K562 (cell line): Measurements from ENCODE around the gene TFRC. TPM values are rescaled to one million over a fixed set of nuclear protein-coding genes. Genes with fewer than 3 reads are reported as not detected.

Experiments used
- ATAC-seq: fragments of 200-7000 bp; cut with Tn5 transposase; 3 replicates; pipeline ENCODE4 v1.9.1; 2020; ENCODE audit warnings: moderate library complexity
- BruUV-seq: library from RNA; stranded (reverse); fragments of 400-500 nt; replicated peaks from 2 replicates; lab custom pipeline; 2021; lab: Mats Ljungman, UMichigan
- CTCF ChIA-PET: fragments of 300-600 bp; formaldehyde crosslinking; extraction: SDS; loops from one replicate; lab custom pipeline; 2021; ENCODE audit warnings: low intra/inter-chr PET ratio; lab: Yijun Ruan, JAX
- POLR2A ChIA-PET: fragments of 300-600, 350-650 bp; sonication (Branson Sonifier 250); formaldehyde crosslinking; extraction: SDS; loops from one replicate; lab custom pipeline; 2021; ENCODE audit warnings: antibody characterized with exemption, inconsistent platforms; lab: Yijun Ruan, JAX
- DNase-seq, 4 experiments: peaks; one replicate each; pipeline versions ENCODE4 v3.0.0 to v3.0.0-alpha.2; 2011 to 2018; ENCODE audit warnings: low spot score in 3 of 4, mixed read lengths in 3 of 4; ENCODE audit errors: extremely low read depth in 1 of 4
- FAIRE-seq: peaks from 2 replicates; lab custom pipeline; 2011; peaks lifted over from hg19 to GRCh38; lab: Jason Lieb, UNC
- H2AFZ ChIP-seq: 2 replicates; pipeline ENCODE4 v1.6.0; 2011; ENCODE audit warnings: low read depth, low read length, control low read depth, inconsistent platforms
- H3K27ac ChIP-seq: fragments of 200-600 bp; 3 replicates; pipeline ENCODE4 v1.8.0; 2011; ENCODE audit warnings: low read depth, mild to moderate bottlenecking, control low read depth, inconsistent platforms, low read length, moderate library complexity, mixed read lengths; ENCODE audit errors: extremely low read depth
- H3K27me3 ChIP-seq, 2 experiments: fragments of 300-600 bp in 1 of 2; 2 replicates in 1 of 2; 3 replicates in 1 of 2; pipeline versions ENCODE4 v1.6.0 to v1.8.0; 2011; ENCODE audit warnings: inconsistent platforms in 2 of 2, low read length in 2 of 2, mild to moderate bottlenecking in 1 of 2, mixed read lengths in 1 of 2, moderate library complexity in 1 of 2; ENCODE audit not compliant: control insufficient read depth in 2 of 2, insufficient read depth in 2 of 2
- H3K36me3 ChIP-seq: fragments of 300-600 bp; 3 replicates; pipeline ENCODE4 v1.8.0; 2011; ENCODE audit warnings: mild to moderate bottlenecking, low read length, inconsistent platforms; ENCODE audit not compliant: control insufficient read depth, insufficient read depth
- H3K4me1 ChIP-seq, 2 experiments: fragments of 200-600 bp in 1 of 2; replicated peaks in 1 of 2; 2 replicates in 1 of 2; 3 replicates in 1 of 2; pipeline versions ENCODE4 v1.5.1 to v1.8.0; 2011; ENCODE audit warnings: inconsistent platforms in 2 of 2, low read length in 2 of 2, mild to moderate bottlenecking in 1 of 2, mixed read lengths in 1 of 2, moderate library complexity in 1 of 2; ENCODE audit not compliant: control insufficient read depth in 2 of 2, insufficient read depth in 2 of 2
- H3K4me2 ChIP-seq: 2 replicates; pipeline ENCODE4 v1.6.1; 2011; ENCODE audit warnings: low read length, control low read depth, inconsistent platforms, mixed read lengths; ENCODE audit not compliant: insufficient read depth
- H3K4me3 ChIP-seq: fragments of 200-600 bp; sonication (generic), shearing (Covaris generic); 2 replicates; pipeline ENCODE4 v1.5.1; 2016; ENCODE audit warnings: control low read depth, inconsistent platforms
- H3K79me2 ChIP-seq: fragments of 200-600 bp; 3 replicates; pipeline ENCODE4 v1.8.0; 2011; ENCODE audit warnings: low read length, inconsistent platforms; ENCODE audit not compliant: control insufficient read depth, insufficient read depth
- H3K9ac ChIP-seq, 2 experiments: 2 replicates each; pipeline versions ENCODE4 v1.6.0 to v1.6.1; 2011; ENCODE audit warnings: low read depth in 2 of 2, low read length in 2 of 2, control low read depth in 1 of 2, inconsistent platforms in 1 of 2, mild to moderate bottlenecking in 1 of 2, mixed read lengths in 1 of 2; ENCODE audit not compliant: insufficient read depth in 1 of 2
- H3K9me1 ChIP-seq: one replicate; pipeline ENCODE4 v1.6.0; 2011; ENCODE audit warnings: inconsistent platforms, mild to moderate bottlenecking, low read length, moderate library complexity; ENCODE audit not compliant: control insufficient read depth, insufficient read depth
- H3K9me3 ChIP-seq: replicated peaks from 2 replicates; pipeline ENCODE4 v1.5.1; 2011; ENCODE audit warnings: low read depth, low read length, inconsistent platforms; ENCODE audit not compliant: control insufficient read depth, insufficient read depth
- H4K20me1 ChIP-seq: replicated peaks from 2 replicates; pipeline ENCODE4 v1.6.1; 2011; ENCODE audit warnings: low read length, inconsistent platforms, mixed read lengths; ENCODE audit not compliant: control insufficient read depth, insufficient read depth
- ATF2 ChIP-seq: sonication (generic); formaldehyde crosslinking; IDR thresholded peaks from 2 replicates; pipeline ENCODE4 v1.8.1; 2022; ENCODE audit warnings: missing genetic modification reagents
- BCLAF1 ChIP-seq, 2 experiments: fragments of 450-650 bp in 1 of 2; IDR thresholded peaks; 2 replicates each; pipeline ENCODE4 v1.6.1; 2011 to 2017; ENCODE audit warnings: low read depth in 2 of 2, antibody characterized with exemption in 1 of 2, borderline replicate concordance in 1 of 2, low read length in 1 of 2, mild to moderate bottlenecking in 1 of 2, mixed read lengths in 1 of 2; ENCODE audit not compliant: control insufficient read depth in 1 of 2
- ELK1 ChIP-seq: sonication (generic); formaldehyde crosslinking; IDR thresholded peaks from 2 replicates; pipeline ENCODE4 v1.8.1; 2022; ENCODE audit warnings: missing genetic modification reagents
- ETS2 ChIP-seq: IDR thresholded peaks from 2 replicates; pipeline ENCODE4 v1.6.1; 2016; ENCODE audit warnings: borderline replicate concordance, missing genetic modification characterization, mild to moderate bottlenecking, moderate library complexity, missing compliant biosample characterization; ENCODE audit not compliant: poor library complexity, severe bottlenecking
- HIVEP1 ChIP-seq: fragments of 250-450 bp; sonication (Bioruptor Pico); IDR thresholded peaks from 2 replicates; pipeline ENCODE4 v1.4.0; 2020; ENCODE audit warnings: mild to moderate bottlenecking
- HMGN3 ChIP-seq: IDR thresholded peaks from 2 replicates; pipeline ENCODE4 v1.6.1; 2011; ENCODE audit warnings: borderline replicate concordance, low read depth, mild to moderate bottlenecking, mixed read lengths, low read length; ENCODE audit not compliant: insufficient read length; ENCODE audit errors: extremely low read depth
- KLF6 ChIP-seq: fragments of 250-450 bp; sonication (Bioruptor Pico); IDR thresholded peaks from 2 replicates; pipeline ENCODE4 v1.4.0; 2020; ENCODE audit warnings: mild to moderate bottlenecking, moderate library complexity, borderline replicate concordance
- POLR2AphosphoS5 ChIP-seq: IDR thresholded peaks from 2 replicates; pipeline ENCODE4 v1.6.1; 2011; ENCODE audit warnings: mild to moderate bottlenecking, low read depth, low read length, moderate library complexity; ENCODE audit not compliant: control insufficient read depth, insufficient read depth
- RFX7 ChIP-seq: fragments of 250-450 bp; sonication (Bioruptor Pico); IDR thresholded peaks from 2 replicates; pipeline ENCODE4 v1.5.1; 2021; ENCODE audit warnings: mild to moderate bottlenecking
- SAFB ChIP-seq: fragments of 200-400 bp; formaldehyde crosslinking; IDR thresholded peaks from 2 replicates; pipeline ENCODE4 v1.6.1; 2017; ENCODE audit warnings: low read depth, low read length, borderline replicate concordance
- SAFB2 ChIP-seq: fragments of 200-400 bp; formaldehyde crosslinking; IDR thresholded peaks from 2 replicates; pipeline ENCODE4 v1.6.1; 2018; ENCODE audit warnings: borderline replicate concordance, low read length, low read depth, moderate library complexity; ENCODE audit not compliant: severe bottlenecking
- ZFP36 ChIP-seq: fragments of 150-350 bp; IDR thresholded peaks from 2 replicates; pipeline ENCODE4 v1.6.1; 2018; ENCODE audit warnings: low read length, low read depth; ENCODE audit not compliant: partially characterized antibody
- ZNF282 ChIP-seq: sonication (generic); formaldehyde crosslinking; IDR thresholded peaks from 2 replicates; pipeline ENCODE4 v1.8.1; 2023; ENCODE audit warnings: missing genetic modification reagents
- ZNF311 ChIP-seq: fragments of 250-450 bp; sonication (Bioruptor Pico); IDR thresholded peaks from 2 replicates; pipeline ENCODE4 v1.4.0; 2020; ENCODE audit warnings: mild to moderate bottlenecking, moderate library complexity
- ZZZ3 ChIP-seq: fragments of 450-650 bp; IDR thresholded peaks from 2 replicates; pipeline ENCODE4 v1.6.1; 2016; ENCODE audit warnings: antibody characterized with exemption, mild to moderate bottlenecking, moderate library complexity
- WGBS: fragments of 100-300 bp; shearing (Covaris generic); methylation state at CpG from one replicate; pipeline ENCODE4 v1.1.6; 2016; ENCODE audit warnings: low coverage, mixed read lengths; ENCODE audit not compliant: insufficient coverage; ENCODE audit errors: missing lambda C conversion rate; 5-methylcytosine and 5-hydroxymethylcytosine counted together
- in situ Hi-C: fragments of 300-500 bp; cut with MboI; formaldehyde crosslinking; loops from 4 replicates; pipeline ENCODE4 v1.15.0; 2018; ENCODE audit warnings: inconsistent platforms, mixed read lengths
- intact Hi-C: fragments of 100-400 bp; cut with micrococcal nuclease; formaldehyde crosslinking; loops from 2 replicates; pipeline ENCODE4 v1.14.2; 2022
- polyA plus RNA-seq, 8 experiments: library from polyadenylated mRNA; depleted of rRNA in 4 of 8; stranded (reverse) in 5 of 8; unstranded in 3 of 8; fragments of >200 nt; fragmentation: Nextera tagmentation in 2 of 8; fragmentation: Illumina TruSeq in 1 of 8; extraction: Ambion mirVana in 2 of 8; extraction: Trizol in 1 of 8; gene quantifications; 2 replicates each; pipeline versions ENCODE4 v1.2.1 to v1.2.3, GENCODE V29; 2011 to 2014; ENCODE audit warnings: inconsistent platforms in 1 of 8, missing spikeins in 1 of 8
- total RNA-seq, 7 experiments: library from RNA; depleted of rRNA in 6 of 7; stranded (reverse); fragments of >200 nt in 6 of 7; fragmentation: Illumina TruSeq in 2 of 7; extraction: Trizol in 2 of 7; gene quantifications; 2 replicates each; pipeline versions ENCODE4 v1.2.1 to v1.2.3, GENCODE V29; 2011 to 2021; ENCODE audit warnings: low replicate concordance in 1 of 7

Gene TFRC
- total and polyA plus RNA-seq, 9 of the 15 experiments (the other 6 are each of a cell fraction or from before 2014, with no cell fraction given) = 149 to 679 (median 332) TPM

DNA sequence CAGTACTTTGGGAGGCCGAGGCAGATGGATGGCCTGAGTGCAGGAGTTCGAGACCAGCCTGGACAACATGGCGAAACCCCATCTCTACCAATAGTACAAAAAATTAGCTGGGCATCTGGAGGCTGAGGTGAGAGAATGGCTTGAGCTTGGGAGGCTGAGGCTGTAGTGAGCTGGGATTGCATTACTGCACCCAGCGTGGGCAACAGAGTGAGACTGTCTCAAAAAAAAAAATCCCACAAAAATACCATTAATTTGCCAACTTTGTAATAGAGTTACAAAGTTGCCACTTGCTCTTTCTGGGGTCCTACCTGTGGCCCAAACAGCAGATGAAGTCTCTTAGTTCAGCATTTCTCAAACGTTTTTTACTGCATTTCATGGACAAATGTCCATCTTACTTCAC is 6.0 kb upstream of the TFRC start:
- no peak for TF ChIP-seq ZZZ3
- no peak for TF ChIP-seq RFX7 (CRISPR knock-in tag)
- no peak for TF ChIP-seq HMGN3
- no peak for TF ChIP-seq ZFP36
- TF ChIP-seq ATF2 (CRISPR knock-in tag) = no peak
- TF ChIP-seq ELK1 (CRISPR knock-in tag) = no peak
- TF ChIP-seq ETS2 = no peak
- no peak for TF ChIP-seq ZNF282 (CRISPR knock-in tag)
- TF ChIP-seq BCLAF1 (IDR thresholded peaks at IDR 0.05; ENCODE audit: borderline replicate concordance in 1 of 2, control insufficient read depth in 1 of 2, low read depth in 2 of 2, low read length in 1 of 2) = no peak
- no peak for TF ChIP-seq ZNF311 (CRISPR knock-in tag)
- TF ChIP-seq POLR2AphosphoS5 = no peak
- TF ChIP-seq HIVEP1 (CRISPR knock-in tag) = no peak
- TF ChIP-seq KLF6 = no peak
- TF ChIP-seq SAFB = no peak
- TF ChIP-seq SAFB2 = no peak
- Histone ChIP-seq H3K27ac (no peak overlapping the region), H3K4me3 (no peak overlapping the region), H3K9me3 (no peaks in the 10 kb centered on the region), H4K20me1 (no peaks in the 10 kb centered on the region), H3K9ac (no peak overlapping the region), H3K27me3 (no peaks in the 10 kb centered on the region), H2AFZ (0 out of 2 replicates have a peak overlapping the region, but pooled peaks have one; percentile 5), H3K4me1 (peaks cover 4 to 9% of the 10 kb centered on the region in 2 experiments; a peak in 4 of 5 replicates), H3K79me2 (no peaks in the 10 kb centered on the region), H3K9me1 (no peaks in the 10 kb centered on the region), H3K36me3 (no peaks in the 10 kb centered on the region), H3K4me2 (no peak overlapping the region)
- intact Hi-C loops (loop anchor here (10.0 kb wide), 1 partner anchor 427 kb away; the partner anchor contains the start of gene SMCO1), in situ Hi-C loops (no loop called here)
- BruUV-seq = no TSS peak
- no peak for DNase-seq
- FAIRE-seq = no peak
- ChIA-PET POLR2A (no interaction called here), CTCF (no interaction called here)
- ATAC-seq = no peak
- WGBS = 65% methylated on average over 5 of the region's 5 CpGs
